Measurements from ENCODE around the gene KAT8. TPM values are rescaled to one million over a fixed set of nuclear protein-coding genes. Genes with fewer than 3 reads are reported as not detected.
"Not testable (repeated sequence)": the region's sequence is repeated elsewhere in the genome, so short reads cannot be mapped to it uniquely, and the experiment has no call there.

The KAT8 gene
- total RNA-seq, 1 donor from 2014 or later = 72.0 TPM

- peak overlapping the region; percentile 71 for H3K4me3 ChIP-seq
- peak; percentile 95 for TF ChIP-seq CTCF (IDR thresholded peaks at IDR 0.05; ENCODE audit: borderline replicate concordance)
- H3K27ac ChIP-seq (replicated peaks) = peak overlapping the region; percentile 88
- peaks cover 8% of the 10 kb centered on the region for H3K27me3 ChIP-seq (ENCODE audit: low read depth)
- intact Hi-C loops (cut with micrococcal nuclease) = loop anchor here (10.0 kb wide), 1 partner anchor 158 kb away; the partner anchor contains the start of gene HSD3B7
- no peaks in the 10 kb centered on the region for H3K9me3 ChIP-seq (replicated peaks)
- H3K4me1 ChIP-seq = peaks cover 39% of the 10 kb centered on the region
- peak; percentile 99 for DNase-seq
- no peaks in the 10 kb centered on the region for H3K36me3 ChIP-seq
Measured at GRCh38 chr16:31142109-31143010, 24.9 kb downstream of the KAT8 start.

- H3K9me3 ChIP-seq (replicated peaks) = no peaks in the 10 kb centered on the region
- peak overlapping the region; percentile 71 for H3K4me3 ChIP-seq
- no peaks in the 10 kb centered on the region for H3K36me3 ChIP-seq
- no peak for TF ChIP-seq CTCF (IDR thresholded peaks at IDR 0.05; ENCODE audit: borderline replicate concordance)
- DNase-seq = no peak
- peak overlapping the region; percentile 88 for H3K27ac ChIP-seq (replicated peaks)
- peaks cover 37% of the 10 kb centered on the region for H3K4me1 ChIP-seq
- intact Hi-C loops (cut with micrococcal nuclease) = loop anchor here (10.0 kb wide), 1 partner anchor 158 kb away; the partner anchor contains the start of gene HSD3B7
- H3K27me3 ChIP-seq (ENCODE audit: low read depth) = peaks cover 16% of the 10 kb centered on the region
Measured at GRCh38 chr16:31143011-31143693, 25.7 kb downstream of the KAT8 start.

- H3K4me1 ChIP-seq = peaks cover 34% of the 10 kb centered on the region
Measured at GRCh38 chr16:31143694-31144148, 26.3 kb downstream of the KAT8 start.

GRCh38 chr16:31144418-31144817, 27.0 kb downstream of the KAT8 start:
- not testable (repeated sequence) for DNase-seq

More at GRCh38 chr16:31143694-31144148, 26.3 kb downstream of the KAT8 start:
- no peak for TF ChIP-seq CTCF (IDR thresholded peaks at IDR 0.05; ENCODE audit: borderline replicate concordance)
- Histone ChIP-seq H3K9me3 (replicated peaks) (no peaks in the 10 kb centered on the region), H3K4me3 (no peak overlapping the region), H3K27ac (replicated peaks) (no peak overlapping the region), H3K36me3 (no peaks in the 10 kb centered on the region), H3K27me3 (ENCODE audit: low read depth) (peaks cover 21% of the 10 kb centered on the region)
- no peak for DNase-seq
- intact Hi-C loops (cut with micrococcal nuclease) = loop anchor here (10.0 kb wide), 1 partner anchor 159 kb away; the partner anchor contains the start of gene HSD3B7

GRCh38 chr16:31145398-31145990, 28.0 kb downstream of the KAT8 start:
- no peak overlapping the region for H3K27ac ChIP-seq (replicated peaks)
- intact Hi-C loops (cut with micrococcal nuclease) = loop anchor here (10.0 kb wide), 1 partner anchor 161 kb away; the partner anchor contains the start of gene HSD3B7
- no peaks in the 10 kb centered on the region for H3K36me3 ChIP-seq
- no peak for TF ChIP-seq CTCF (IDR thresholded peaks at IDR 0.05; ENCODE audit: borderline replicate concordance)
- H3K4me3 ChIP-seq = no peak overlapping the region
- peaks cover 27% of the 10 kb centered on the region for H3K27me3 ChIP-seq (ENCODE audit: low read depth)
- no peaks in the 10 kb centered on the region for H3K9me3 ChIP-seq (replicated peaks)
- peaks cover 25% of the 10 kb centered on the region for H3K4me1 ChIP-seq
- DNase-seq = no peak

More at GRCh38 chr16:31144418-31144817, 27.0 kb downstream of the KAT8 start:
- H3K9me3 ChIP-seq (replicated peaks); H3K27ac ChIP-seq (replicated peaks); H3K36me3 ChIP-seq; H3K4me3 ChIP-seq: not testable (repeated sequence)
- Histone ChIP-seq H3K27me3 (ENCODE audit: low read depth) (peaks cover 27% of the 10 kb centered on the region), H3K4me1 (peaks cover 28% of the 10 kb centered on the region)
- intact Hi-C loops (cut with micrococcal nuclease) = loop anchor here (10.0 kb wide), 1 partner anchor 160 kb away; the partner anchor contains the start of gene HSD3B7
